HCT116 (cell line): ENCODE measurements around the gene MXI1. TPM values are rescaled to one million over a fixed set of nuclear protein-coding genes. Genes with fewer than 3 reads are reported as not detected.

Experiments used
- ATAC-seq: fragments of 200-7000 bp; cut with Tn5 transposase; 2 replicates; pipeline ENCODE4 v1.9.1; 2020; ENCODE audit warnings: mild to moderate bottlenecking, moderate library complexity
- BruUV-seq: library from RNA; stranded (reverse); fragments of 400-500 nt; replicated peaks from 2 replicates; lab custom pipeline; 2021; lab: Mats Ljungman, UMichigan
- CTCF ChIA-PET: fragments of 300-600 bp; sonication (Branson Sonifier 250); formaldehyde crosslinking; loops from one replicate; lab custom pipeline; 2021; ENCODE audit warnings: antibody characterized with exemption; lab: Charles Lee
- POLR2A ChIA-PET: fragments of 300-600, 350-600 bp; sonication (Branson Sonifier 250); formaldehyde crosslinking; loops from one replicate; lab custom pipeline; 2021; ENCODE audit warnings: antibody characterized with exemption; lab: Charles Lee
- RAD21 ChIA-PET, 2 experiments: fragments of 300-600 bp; sonication (Branson Sonifier 250); formaldehyde crosslinking; loops; one replicate each; lab custom pipeline; 2023; ENCODE audit warnings: low total read pairs in 2 of 2; ENCODE audit not compliant: uncharacterized antibody in 2 of 2, unreplicated experiment in 2 of 2, low non-redundant PET in 1 of 2; lab: Charles Lee
- DNase-seq: peaks from one replicate; pipeline ENCODE4 v3.0.0-alpha.2; 2010; ENCODE audit warnings: low read depth, low spot score
- H2AFZ ChIP-seq: fragments of 200-600 bp; shearing (Covaris generic), sonication (generic); 2 replicates; pipeline ENCODE4 v1.6.1; 2017; ENCODE audit warnings: low read depth, mixed run types, mixed read lengths, antibody characterized with exemption, low read length; ENCODE audit not compliant: poor library complexity, severe bottlenecking
- H3K27ac ChIP-seq: 2 replicates; pipeline ENCODE4 v1.5.1; 2012; ENCODE audit warnings: low read depth, low read length
- H3K27me3 ChIP-seq: fragments of 200-600 bp; sonication (generic); 2 replicates; pipeline ENCODE4 v1.6.1; 2016; ENCODE audit warnings: mixed run types, low read length, mixed read lengths; ENCODE audit not compliant: insufficient read depth
- H3K36me3 ChIP-seq, 2 experiments: fragments of 200-500 bp in 1 of 2; fragments of 200-600 bp in 1 of 2; sonication (Bioruptor generic) in 1 of 2; sonication (generic) in 1 of 2; 2 replicates each; pipeline versions ENCODE4 v1.5.1 to v1.6.1; 2014 to 2016; ENCODE audit warnings: low read length in 2 of 2, inconsistent platforms in 1 of 2, mixed read lengths in 1 of 2, mixed run types in 1 of 2; ENCODE audit not compliant: insufficient read depth in 2 of 2, control insufficient read depth in 1 of 2
- H3K4me1 ChIP-seq, 2 experiments: fragments of 200-600 bp in 1 of 2; sonication (generic) in 1 of 2; 2 replicates each; pipeline versions ENCODE4 v1.5.1 to v1.6.1; 2012 to 2017; ENCODE audit warnings: low read length in 2 of 2, inconsistent platforms in 1 of 2, mild to moderate bottlenecking in 1 of 2, mixed read lengths in 1 of 2, mixed run types in 1 of 2, moderate library complexity in 1 of 2; ENCODE audit not compliant: insufficient read depth in 2 of 2, control insufficient read depth in 1 of 2
- H3K4me2 ChIP-seq: fragments of 200-600 bp; sonication (generic); 2 replicates; pipeline ENCODE4 v1.6.1; 2017; ENCODE audit warnings: mixed run types, low read length, mixed read lengths
- H3K4me3 ChIP-seq, 2 experiments: fragments of 200-600 bp in 1 of 2; sonication (generic) in 1 of 2; replicated peaks in 1 of 2; 2 replicates each; pipeline ENCODE4 v1.5.1; 2011 to 2016; ENCODE audit warnings: low read length in 2 of 2, control low read depth in 1 of 2, low read depth in 1 of 2, mild to moderate bottlenecking in 1 of 2, mixed read lengths in 1 of 2, mixed run types in 1 of 2
- H3K79me2 ChIP-seq: fragments of 200-600 bp; sonication (generic); 2 replicates; pipeline ENCODE4 v1.6.1; 2017; ENCODE audit warnings: mild to moderate bottlenecking, mixed run types, low read length, moderate library complexity, mixed read lengths; ENCODE audit not compliant: insufficient read depth
- H3K9ac ChIP-seq: fragments of 200-600 bp; sonication (generic); 2 replicates; pipeline ENCODE4 v1.6.1; 2016; ENCODE audit warnings: low read length, mixed read lengths
- H3K9me2 ChIP-seq: fragments of 200-600 bp; sonication (generic), shearing (Covaris generic); 2 replicates; pipeline ENCODE4 v1.6.1; 2017; ENCODE audit warnings: mixed run types, mild to moderate bottlenecking, moderate library complexity; ENCODE audit not compliant: insufficient read depth
- H3K9me3 ChIP-seq, 2 experiments: fragments of 200-500 bp in 1 of 2; fragments of 200-600 bp in 1 of 2; sonication (Bioruptor generic) in 1 of 2; sonication (generic) in 1 of 2; 2 replicates each; pipeline ENCODE4 v1.6.1; 2014 to 2017; ENCODE audit warnings: low read length in 2 of 2, mixed read lengths in 2 of 2, inconsistent platforms in 1 of 2, low read depth in 1 of 2, mild to moderate bottlenecking in 1 of 2, mixed run types in 1 of 2, moderate library complexity in 1 of 2; ENCODE audit not compliant: control insufficient read depth in 1 of 2, insufficient read depth in 1 of 2
- H4K20me1 ChIP-seq: fragments of 200-600 bp; sonication (generic), shearing (Covaris generic); 2 replicates; pipeline ENCODE4 v1.6.1; 2017; ENCODE audit warnings: mixed run types, mild to moderate bottlenecking, moderate library complexity; ENCODE audit not compliant: insufficient read depth
- CEBPB ChIP-seq: IDR thresholded peaks from 2 replicates; pipeline ENCODE4 v1.6.1; 2012; ENCODE audit warnings: low read depth
- EZH2 ChIP-seq: fragments of 200-600 bp; sonication (generic); IDR thresholded peaks from 2 replicates; pipeline ENCODE4 v1.6.1; 2017; ENCODE audit warnings: antibody characterized with exemption, mixed run types
- EZH2phosphoT487 ChIP-seq: fragments of 200-600 bp; IDR thresholded peaks from 2 replicates; pipeline ENCODE4 v1.6.1; 2018; ENCODE audit warnings: antibody characterized with exemption, borderline replicate concordance
- TCF7L2 ChIP-seq: IDR thresholded peaks from 2 replicates; pipeline ENCODE4 v1.7.0; 2011; ENCODE audit warnings: borderline replicate concordance, inconsistent platforms; ENCODE audit not compliant: insufficient read depth, insufficient read length; ENCODE audit errors: extremely low read depth
- YY1 ChIP-seq: IDR thresholded peaks from 2 replicates; pipeline ENCODE4 v1.6.1; 2011; ENCODE audit warnings: low read length, low read depth, moderate library complexity, mild to moderate bottlenecking; ENCODE audit not compliant: insufficient replicate concordance; ENCODE audit errors: extremely low read depth
- ZFX ChIP-seq: fragments of 450-650 bp; IDR thresholded peaks from 2 replicates; pipeline ENCODE4 v1.6.1; 2017
- intact Hi-C: fragments of 100-400 bp; cut with micrococcal nuclease; formaldehyde crosslinking; loops from 2 replicates; pipeline ENCODE4 v1.10.0; 2022
- total RNA-seq: library from RNA; stranded (reverse); gene quantifications from one replicate; pipeline ENCODE4 v1.2.1, GENCODE V29; 2021; ENCODE audit not compliant: unreplicated experiment
- TF ChIP-seq, protein P1 (sequence below): IDR thresholded peaks from 2 replicates; pipeline ENCODE4 v1.6.1; 2012; ENCODE audit warnings: low read depth
- TF ChIP-seq, protein P2 (sequence below): IDR thresholded peaks from 2 replicates; pipeline ENCODE4 v1.6.1; 2011; ENCODE audit warnings: mild to moderate bottlenecking, low read length, moderate library complexity; ENCODE audit not compliant: insufficient replicate concordance; ENCODE audit errors: extremely low read depth

Gene MXI1
- total RNA-seq, 1 experiment from 2014 or later, result 57.0 TPM

DNA sequence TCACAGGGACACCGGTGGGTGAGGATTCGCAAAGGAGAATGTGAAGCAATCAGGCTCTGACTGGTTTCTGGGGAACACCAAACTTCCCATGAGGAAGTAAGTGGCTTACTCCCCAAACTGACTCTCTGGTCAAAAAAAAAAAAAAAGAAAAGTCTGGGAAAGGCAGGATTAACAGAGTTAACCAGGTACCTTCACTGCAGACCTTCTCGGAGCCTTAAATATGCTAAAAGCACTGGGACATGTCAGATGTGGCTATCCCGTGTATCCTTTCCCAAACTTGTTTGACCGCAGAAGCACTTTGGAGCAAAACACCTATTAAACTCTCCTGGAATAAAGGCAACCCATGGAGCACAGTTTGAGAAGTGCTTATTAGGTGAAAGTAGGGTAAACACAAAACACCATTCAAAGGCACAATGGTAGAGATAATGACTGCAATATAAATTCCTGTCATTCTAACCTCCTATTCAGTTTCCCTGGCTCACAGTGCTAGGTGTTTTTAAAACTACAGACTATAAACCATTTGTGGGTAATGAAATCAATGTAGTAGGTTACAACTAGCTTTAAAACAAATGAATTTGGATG is 44.1 kb upstream of the MXI1 start:
- Histone ChIP-seq H3K9me2 (no peaks in the 10 kb centered on the region), H3K9me3 (no peaks in the 10 kb centered on the region), H3K4me2 (no peak overlapping the region), H3K4me1 (peaks cover 0 to 5% of the 10 kb centered on the region in 2 experiments; a peak in 2 of 4 replicates), H3K27ac (no peak overlapping the region), H3K27me3 (0 out of 2 replicates have a peak, but pooled peaks cover 5% of the 10 kb centered on the region), H3K36me3 (no peaks in the 10 kb centered on the region), H3K9ac (no peak overlapping the region), H2AFZ (peak overlapping the region; percentile 11), H4K20me1 (no peaks in the 10 kb centered on the region; the same call in 1 of the 2 replicates), H3K79me2 (no peaks in the 10 kb centered on the region), H3K4me3 (no peak overlapping the region)
- CTCF ChIA-PET, result interaction anchor here (0.8 to 1.1 kb wide), 2 partner anchors 45 to 279 kb away, joined by 3 to 4 read pairs; no protein-coding TSS in a partner anchor
- intact Hi-C loops, result no loop called here
- no peak for DNase-seq
- POLR2A ChIA-PET, result no interaction called here
- no TSS peak for BruUV-seq
- TF ChIP-seq CEBPB, result no peak
- TF ChIP-seq, protein P1, sequence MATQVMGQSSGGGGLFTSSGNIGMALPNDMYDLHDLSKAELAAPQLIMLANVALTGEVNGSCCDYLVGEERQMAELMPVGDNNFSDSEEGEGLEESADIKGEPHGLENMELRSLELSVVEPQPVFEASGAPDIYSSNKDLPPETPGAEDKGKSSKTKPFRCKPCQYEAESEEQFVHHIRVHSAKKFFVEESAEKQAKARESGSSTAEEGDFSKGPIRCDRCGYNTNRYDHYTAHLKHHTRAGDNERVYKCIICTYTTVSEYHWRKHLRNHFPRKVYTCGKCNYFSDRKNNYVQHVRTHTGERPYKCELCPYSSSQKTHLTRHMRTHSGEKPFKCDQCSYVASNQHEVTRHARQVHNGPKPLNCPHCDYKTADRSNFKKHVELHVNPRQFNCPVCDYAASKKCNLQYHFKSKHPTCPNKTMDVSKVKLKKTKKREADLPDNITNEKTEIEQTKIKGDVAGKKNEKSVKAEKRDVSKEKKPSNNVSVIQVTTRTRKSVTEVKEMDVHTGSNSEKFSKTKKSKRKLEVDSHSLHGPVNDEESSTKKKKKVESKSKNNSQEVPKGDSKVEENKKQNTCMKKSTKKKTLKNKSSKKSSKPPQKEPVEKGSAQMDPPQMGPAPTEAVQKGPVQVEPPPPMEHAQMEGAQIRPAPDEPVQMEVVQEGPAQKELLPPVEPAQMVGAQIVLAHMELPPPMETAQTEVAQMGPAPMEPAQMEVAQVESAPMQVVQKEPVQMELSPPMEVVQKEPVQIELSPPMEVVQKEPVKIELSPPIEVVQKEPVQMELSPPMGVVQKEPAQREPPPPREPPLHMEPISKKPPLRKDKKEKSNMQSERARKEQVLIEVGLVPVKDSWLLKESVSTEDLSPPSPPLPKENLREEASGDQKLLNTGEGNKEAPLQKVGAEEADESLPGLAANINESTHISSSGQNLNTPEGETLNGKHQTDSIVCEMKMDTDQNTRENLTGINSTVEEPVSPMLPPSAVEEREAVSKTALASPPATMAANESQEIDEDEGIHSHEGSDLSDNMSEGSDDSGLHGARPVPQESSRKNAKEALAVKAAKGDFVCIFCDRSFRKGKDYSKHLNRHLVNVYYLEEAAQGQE, result no peak
- no peak for TF ChIP-seq YY1
- TF ChIP-seq, protein P2, sequence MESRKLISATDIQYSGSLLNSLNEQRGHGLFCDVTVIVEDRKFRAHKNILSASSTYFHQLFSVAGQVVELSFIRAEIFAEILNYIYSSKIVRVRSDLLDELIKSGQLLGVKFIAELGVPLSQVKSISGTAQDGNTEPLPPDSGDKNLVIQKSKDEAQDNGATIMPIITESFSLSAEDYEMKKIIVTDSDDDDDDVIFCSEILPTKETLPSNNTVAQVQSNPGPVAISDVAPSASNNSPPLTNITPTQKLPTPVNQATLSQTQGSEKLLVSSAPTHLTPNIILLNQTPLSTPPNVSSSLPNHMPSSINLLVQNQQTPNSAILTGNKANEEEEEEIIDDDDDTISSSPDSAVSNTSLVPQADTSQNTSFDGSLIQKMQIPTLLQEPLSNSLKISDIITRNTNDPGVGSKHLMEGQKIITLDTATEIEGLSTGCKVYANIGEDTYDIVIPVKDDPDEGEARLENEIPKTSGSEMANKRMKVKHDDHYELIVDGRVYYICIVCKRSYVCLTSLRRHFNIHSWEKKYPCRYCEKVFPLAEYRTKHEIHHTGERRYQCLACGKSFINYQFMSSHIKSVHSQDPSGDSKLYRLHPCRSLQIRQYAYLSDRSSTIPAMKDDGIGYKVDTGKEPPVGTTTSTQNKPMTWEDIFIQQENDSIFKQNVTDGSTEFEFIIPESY, result no peak
- no peak for TF ChIP-seq TCF7L2
- no peak for TF ChIP-seq EZH2phosphoT487
- no peak for TF ChIP-seq EZH2
- TF ChIP-seq ZFX, result no peak
- 0 out of 2 replicates have a peak, but pooled peaks have one; percentile 5 for ATAC-seq
- RAD21 ChIA-PET, result no interaction called here
